Prostate gland (tissue), 2 donors: ENCODE results near the gene SLFNL1.

Experiments
- POLR2A ChIP-seq: fragments of 450-650 bp; IDR thresholded peaks from one replicate; pipeline ENCODE4 v1.6.1; 2016; ENCODE audit warnings: antibody characterized with exemption, mild to moderate bottlenecking
- TF ChIP-seq, protein P1 (sequence below), 4 experiments: fragments of 200-600 bp in 2 of 4; fragments of 450-650 bp in 2 of 4; sonication (generic) in 2 of 4; IDR thresholded peaks; 1 replicate in 3 of 4; 2 replicates in 1 of 4; pipeline ENCODE4 v1.5.1; 2016 to 2019; ENCODE audit warnings: antibody characterized with exemption in 4 of 4, mild to moderate bottlenecking in 2 of 4, moderate library complexity in 2 of 4

DNA sequence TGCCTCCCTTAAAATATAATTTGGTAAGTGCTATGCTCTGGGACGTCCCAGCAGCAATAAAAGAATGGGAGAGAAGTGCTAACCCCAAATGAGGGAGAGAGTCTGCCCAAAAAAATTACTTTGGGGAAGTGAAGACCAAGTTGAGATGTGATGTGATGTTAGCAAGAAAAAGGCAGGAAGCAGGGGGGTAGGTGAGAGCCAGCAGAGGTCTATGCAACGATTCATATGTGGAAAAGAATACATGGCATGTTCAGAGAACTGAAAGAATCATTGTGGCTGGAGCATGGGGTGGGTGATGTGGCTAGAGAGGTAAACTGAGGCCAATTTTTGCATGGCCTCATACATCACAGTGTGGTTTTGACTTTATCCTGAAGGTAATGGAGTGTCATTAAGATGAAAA lies 47.6 kb downstream of the SLFNL1 start:
- TF ChIP-seq, protein P1, sequence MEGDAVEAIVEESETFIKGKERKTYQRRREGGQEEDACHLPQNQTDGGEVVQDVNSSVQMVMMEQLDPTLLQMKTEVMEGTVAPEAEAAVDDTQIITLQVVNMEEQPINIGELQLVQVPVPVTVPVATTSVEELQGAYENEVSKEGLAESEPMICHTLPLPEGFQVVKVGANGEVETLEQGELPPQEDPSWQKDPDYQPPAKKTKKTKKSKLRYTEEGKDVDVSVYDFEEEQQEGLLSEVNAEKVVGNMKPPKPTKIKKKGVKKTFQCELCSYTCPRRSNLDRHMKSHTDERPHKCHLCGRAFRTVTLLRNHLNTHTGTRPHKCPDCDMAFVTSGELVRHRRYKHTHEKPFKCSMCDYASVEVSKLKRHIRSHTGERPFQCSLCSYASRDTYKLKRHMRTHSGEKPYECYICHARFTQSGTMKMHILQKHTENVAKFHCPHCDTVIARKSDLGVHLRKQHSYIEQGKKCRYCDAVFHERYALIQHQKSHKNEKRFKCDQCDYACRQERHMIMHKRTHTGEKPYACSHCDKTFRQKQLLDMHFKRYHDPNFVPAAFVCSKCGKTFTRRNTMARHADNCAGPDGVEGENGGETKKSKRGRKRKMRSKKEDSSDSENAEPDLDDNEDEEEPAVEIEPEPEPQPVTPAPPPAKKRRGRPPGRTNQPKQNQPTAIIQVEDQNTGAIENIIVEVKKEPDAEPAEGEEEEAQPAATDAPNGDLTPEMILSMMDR (IDR thresholded peaks at IDR 0.05) = no peak
- TF ChIP-seq POLR2A = no peak
